Kidney glomerular epithelial cell (primary cell): ENCODE data around the gene KCNQ1OT1.
A peak's percentile ranks its signal among the peaks of the same experiment; 100 is the strongest.

Experiments used
- DNase-seq: peaks from one replicate; lab custom pipeline; 2025; lab: John Stamatoyannopoulos, UW

The KCNQ1OT1 gene

DNA sequence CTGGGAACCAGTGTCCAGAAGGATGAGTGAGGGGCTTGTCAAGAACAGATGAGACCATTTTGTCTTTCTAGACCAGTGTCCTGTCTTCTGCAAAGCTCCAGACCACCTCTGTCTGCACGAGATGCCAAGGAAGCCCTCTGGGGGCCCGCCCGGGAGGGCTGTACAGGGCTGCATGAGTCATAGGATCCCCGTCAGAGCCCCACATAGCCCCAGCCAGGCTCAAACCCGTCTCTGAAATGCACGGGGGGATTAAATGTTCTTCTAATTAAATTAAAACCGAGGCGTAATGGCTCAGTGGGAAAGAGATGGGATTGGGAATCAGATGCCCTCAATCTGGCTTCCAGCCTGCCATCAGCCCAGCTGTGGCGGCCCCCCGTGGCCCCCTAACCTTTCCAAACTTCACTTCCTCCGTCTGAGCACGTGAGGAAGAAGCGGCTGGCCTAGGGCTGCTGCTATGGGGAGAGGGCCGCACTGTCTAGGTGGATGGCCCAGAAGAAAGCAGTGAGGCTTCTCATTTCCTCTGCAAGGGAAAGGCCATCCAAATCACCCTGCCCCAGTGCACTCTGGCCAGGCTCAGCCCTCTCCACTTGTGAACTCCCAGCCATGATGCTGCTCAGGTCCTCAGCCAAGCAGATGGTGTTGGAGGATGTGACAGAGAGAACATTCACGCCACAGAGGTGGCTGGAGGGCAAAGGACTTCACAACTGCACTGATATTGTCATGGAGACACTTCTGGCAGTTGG, 32.8 kb downstream of the KCNQ1OT1 start:
- DNase-seq = no peak

DNA sequence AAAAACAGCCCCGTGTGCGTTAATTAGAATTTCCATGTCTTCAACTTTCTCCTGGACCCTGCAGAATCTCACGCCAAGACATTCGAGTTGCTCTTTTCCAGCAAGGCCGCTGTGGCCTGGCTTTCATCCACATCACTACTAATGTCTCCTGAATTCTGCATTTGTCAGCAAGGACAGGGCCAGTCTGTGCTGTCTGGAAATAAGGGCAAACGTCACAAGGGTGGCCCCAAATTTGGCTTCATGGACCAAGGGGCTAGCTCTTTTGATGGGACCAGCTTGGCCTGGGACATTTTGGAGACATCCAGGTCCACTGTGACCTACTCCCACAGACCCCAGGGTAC, 33.4 kb downstream of the KCNQ1OT1 start:
- DNase-seq = no peak

DNA sequence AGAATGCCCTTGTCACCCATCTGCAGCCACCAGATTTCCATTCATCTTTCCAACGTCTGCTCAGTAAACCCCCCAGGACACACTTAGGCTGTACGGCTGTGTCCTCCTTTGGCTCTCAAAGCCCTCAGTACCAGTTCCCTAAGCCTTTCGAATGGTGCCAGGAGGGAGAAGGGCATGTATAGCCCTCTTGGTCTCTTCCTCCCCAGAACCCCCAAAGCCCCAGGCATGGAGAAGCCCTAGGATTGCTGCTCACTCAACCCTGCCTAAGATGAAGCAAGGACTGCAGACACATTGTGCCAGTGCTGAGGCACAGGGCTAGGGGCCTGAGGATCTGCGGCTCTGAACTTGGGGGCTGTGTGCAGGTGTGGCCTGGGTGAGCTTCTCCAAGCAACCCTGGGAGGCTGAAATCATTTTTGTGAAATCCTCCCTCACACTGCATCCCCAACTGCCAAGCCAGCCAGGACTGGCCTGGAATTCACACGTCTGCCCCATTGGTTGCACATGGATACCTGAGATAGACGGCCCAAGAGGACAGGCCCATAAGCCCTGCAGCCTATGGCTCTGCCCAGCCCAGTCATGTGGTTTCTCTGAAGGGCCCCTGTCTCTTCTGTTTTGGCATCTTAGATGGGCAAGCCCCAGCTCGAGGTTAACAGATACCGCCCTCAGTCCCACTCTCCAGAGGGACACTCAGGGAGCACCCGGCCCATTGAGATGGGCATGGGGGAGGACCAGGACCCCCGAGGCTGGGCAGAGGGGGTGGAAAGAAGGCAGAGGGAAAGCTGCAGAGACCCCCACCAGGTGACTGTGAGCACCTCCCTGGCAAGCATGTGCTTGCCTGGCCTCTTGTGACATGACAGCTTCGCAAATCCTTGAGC, 34.0 kb downstream of the KCNQ1OT1 start:
- no peak for DNase-seq

DNA sequence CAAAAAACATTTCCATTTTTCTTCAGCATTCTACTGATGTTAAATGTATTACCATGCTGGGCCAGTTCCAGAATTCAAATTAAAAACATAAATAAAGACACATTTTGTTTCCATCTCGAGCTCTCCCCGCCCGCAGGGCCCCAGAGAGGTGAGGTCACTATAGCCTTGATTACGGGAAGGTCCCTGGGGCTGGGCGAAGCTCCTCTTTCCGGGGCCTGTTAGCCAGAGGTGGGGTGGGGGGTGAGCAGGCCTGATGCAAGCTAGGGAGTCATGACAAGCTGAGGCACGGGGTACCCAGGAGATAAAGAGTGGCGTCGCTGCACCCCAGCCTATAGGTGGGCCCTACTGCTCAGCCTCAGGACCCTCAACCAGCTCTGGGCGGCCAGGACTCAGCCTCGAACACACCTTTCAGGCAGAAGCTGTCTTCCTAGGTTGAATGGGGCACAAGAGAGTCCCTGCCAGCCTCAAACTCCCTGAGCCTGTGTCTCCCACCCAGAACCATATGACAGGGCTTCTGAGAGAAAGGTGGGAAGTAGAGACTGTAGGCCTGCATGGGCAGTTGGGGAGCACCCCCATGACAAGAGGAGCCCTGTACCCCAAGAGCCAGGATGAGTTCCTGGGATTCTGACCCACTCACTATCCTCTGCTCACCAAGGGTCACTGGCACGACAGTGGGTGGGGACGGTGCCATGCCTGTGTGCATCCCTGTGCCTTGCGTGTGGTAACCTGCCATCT, 34.8 kb downstream of the KCNQ1OT1 start:
- no peak for DNase-seq

DNA sequence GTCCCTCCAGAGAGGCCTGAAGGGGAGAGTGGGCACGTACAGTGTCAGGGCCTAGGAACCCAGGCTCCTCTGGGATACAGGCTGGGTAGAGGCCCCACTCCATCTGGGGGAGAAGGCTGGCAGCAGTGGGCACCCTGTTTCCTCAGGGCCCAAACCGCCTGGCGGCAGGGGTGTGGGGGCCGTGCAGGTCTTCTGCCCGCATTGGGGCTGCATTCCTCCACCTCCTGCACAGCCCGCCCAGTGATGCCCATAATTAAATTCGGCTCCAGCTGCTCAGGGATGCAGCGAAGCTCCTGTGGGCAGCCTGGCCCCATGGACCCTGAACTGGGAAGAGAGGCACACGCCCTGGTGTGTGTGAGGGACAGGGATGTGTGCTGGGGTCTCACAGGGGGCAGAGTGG, 35.4 kb downstream of the KCNQ1OT1 start:
- DNase-seq = no peak

DNA sequence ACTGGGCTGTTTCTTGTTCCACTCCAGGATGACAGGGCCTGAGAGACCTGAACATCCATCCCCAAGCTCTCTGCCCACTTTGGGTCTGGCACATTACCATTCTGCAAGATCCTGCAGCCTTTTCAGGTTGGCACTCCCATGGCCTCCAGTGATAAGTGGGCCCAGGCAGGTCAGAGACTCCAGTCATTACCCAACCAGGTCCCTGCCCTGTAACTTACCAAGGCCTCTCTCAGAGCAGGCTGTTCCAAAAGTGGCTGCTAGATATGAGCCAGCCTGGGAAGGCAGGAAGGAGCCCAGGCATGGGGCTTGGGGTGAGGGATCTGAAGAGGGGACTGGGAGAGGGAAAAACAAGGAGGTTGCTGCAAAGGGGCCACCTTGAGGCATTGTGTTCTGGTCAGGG, 35.9 kb downstream of the KCNQ1OT1 start:
- no peak for DNase-seq

DNA sequence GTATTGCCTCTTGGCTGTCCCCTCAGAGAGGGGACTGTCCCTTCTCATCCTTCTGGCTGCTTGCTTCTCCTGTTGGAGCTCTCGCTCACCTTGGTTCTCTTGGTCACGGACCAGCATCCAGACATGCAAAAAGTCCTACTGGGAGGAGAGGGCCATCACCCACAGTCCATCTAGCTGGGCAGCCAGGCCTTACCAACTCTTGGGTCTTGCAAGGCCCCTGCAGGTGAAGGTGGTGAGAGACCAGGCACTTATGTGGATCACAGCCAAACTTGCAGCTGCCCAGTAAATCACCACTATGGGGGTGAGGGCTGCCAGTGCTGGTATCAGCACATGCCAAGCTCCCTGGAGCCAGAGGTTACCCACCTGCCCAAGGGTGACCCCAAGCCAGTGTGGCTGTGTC, 36.3 kb downstream of the KCNQ1OT1 start:
- DNase-seq = no peak

DNA sequence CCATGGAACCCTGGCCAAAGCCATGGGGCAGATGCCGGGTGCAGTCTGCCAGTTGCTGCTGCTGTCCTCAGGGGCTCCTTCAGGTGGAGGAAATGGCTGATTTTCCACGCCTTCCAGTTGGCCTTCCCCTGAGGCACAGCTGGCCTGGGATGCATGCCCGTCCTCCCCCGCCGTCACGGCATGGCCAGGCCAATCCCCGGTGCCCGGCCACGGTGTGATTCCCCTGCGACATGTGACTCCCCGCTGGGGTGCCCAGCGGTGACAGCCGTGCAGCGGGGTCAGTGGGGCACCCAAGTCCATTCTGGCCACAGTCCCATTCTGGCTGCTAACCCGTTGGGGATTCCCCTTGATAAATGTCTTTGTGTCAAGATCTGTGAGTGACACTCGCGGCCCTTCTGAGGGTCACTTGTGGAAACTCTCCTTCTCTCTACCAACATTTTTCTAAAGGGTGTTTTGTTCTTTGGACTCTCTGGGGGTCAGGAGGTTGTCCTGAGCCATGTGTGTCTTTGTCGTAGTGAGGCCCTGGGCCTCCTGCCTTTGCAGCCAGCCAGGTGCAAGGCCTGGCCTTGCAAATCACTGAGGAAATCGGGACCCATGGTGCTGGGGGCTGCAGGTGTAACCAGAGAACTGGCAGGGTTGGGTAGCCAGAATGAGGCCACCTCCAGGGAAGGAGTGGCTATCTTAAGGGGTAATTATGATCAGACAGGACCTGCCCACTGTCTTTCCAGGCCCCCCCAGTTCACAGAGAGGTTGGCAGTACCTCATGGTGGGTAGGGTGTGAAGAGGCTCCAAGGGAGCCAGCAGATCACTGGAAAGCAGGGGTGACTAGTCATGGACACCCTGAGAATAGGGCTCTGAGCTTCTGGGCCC, 37.1 kb downstream of the KCNQ1OT1 start:
- DNase-seq = no peak

DNA sequence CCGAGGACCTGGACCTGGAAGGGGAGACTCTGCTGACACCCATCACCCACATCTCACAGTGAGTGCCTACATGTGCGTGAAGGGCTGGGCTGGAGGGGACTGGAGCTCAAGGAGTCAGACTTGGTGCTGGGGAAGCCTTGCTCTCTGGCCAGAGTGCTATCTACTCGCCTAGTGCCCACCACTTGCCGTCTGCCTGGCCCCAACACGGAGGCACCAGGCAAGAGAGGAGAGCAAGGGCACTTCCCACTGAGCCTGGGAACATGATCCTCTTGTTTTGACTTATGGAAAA, 37.8 kb downstream of the KCNQ1OT1 start:
- DNase-seq = no peak

DNA sequence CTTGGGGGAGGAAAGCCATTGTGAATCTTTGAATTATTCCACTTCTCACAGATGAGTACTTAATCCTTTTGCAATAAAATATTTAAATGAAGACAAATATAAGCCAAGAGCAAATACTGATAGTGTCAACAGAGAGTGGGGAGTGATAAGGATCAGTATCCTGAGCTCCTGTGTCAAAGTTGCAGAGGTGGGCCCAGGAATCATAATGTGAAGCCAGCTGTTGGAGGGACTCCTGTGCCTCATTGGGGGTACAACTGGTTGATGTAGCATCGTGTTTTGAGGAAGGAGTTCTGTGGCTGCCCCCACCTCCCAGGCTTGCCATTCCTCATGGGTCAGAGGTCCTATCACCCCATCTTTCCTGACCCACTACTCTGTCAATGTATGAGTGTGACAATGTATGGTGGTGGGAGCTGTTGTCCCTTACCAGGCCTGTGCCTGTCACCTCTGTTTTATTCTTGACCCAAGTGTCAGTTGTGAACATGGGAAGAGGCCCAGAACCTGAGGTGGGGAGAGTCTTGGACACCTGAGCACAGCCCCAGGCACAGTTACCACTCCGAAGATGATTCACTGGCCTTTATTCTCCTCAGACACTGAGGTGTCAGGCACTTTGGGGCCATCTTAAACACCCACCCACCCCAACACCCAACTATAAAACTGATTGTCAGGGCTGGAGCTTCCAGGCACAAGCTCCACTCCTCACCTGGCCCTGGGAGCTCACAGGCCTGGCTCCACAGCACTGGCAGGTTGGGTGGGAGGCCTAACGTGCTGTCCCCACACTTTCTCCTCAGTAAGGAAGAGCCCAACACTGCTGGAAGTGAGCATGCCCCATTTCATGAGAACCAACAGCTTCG, 38.4 kb downstream of the KCNQ1OT1 start:
- no peak for DNase-seq

DNA sequence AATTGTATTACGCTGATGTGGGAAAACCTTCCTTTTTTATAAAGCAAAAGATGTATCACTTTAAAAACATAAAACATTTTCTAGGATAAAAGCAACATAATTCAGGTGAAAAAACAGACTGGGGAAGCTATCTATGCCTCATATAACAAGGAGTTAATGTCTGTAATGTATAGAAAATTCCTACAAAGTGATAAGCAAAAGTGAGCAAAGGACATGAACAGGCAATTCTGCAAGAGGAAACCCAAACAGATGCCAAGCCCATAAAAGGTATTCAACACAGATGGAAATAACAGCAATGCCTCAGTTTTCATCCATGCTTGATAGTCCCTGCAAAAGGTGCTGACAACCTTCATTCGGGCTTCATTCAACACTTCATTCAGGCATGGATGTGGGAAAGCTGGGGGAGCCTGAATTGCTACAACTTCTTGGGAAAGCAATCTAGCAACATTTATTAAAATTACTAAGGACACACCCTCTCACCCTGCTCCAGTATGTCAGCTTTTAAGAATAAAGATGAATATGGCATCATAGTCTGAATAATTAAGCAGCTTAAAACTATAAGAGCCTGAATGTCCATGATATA, 39.3 kb downstream of the KCNQ1OT1 start:
- no peak for DNase-seq

DNA sequence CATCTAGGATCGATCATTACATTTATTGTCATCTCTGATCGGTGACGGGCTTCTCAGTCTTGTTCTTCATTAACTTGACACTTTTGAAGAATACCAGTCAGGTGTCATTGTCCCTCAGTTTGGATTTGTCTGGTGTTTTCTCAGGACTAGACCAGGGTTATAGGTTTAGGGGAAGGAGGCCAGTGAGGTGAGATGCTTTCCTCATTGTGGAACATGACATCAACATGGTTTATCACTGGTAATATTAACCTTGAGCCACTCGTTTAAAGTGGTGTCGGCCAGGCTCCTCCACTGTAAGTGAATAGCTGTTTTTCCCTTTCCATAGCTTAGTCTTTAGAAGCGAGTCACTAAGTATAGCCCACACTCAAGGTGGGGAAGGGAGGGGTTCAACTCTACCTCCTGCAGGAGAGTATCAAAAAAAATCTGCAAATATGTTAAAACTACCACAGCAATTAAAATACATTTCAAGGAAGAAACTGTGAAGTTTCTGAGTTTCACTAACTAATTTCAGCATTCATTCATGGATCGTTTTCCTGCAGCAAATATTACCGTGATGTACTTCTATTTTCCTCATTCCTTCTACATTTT, 42.0 kb downstream of the KCNQ1OT1 start:
- no peak for DNase-seq

DNA sequence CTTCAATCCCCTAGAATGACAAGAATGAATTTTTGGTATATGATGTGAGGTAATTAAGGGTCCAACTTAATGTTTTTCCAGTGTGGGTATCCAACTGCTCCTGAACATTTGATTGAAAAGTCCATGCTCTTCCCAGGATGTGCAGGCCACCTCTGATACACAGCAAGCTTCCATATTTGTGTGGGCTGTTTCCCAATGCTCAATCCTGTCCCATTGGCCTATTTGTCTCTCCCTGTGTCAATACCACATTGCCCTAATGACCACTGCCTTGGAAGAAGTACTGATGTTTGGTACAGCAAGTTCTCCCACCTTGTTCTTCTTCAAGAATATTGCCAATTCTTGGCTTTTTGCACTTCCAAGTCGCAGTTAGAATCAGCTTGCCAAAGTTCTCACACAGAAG, 42.9 kb downstream of the KCNQ1OT1 start:
- DNase-seq = no peak

DNA sequence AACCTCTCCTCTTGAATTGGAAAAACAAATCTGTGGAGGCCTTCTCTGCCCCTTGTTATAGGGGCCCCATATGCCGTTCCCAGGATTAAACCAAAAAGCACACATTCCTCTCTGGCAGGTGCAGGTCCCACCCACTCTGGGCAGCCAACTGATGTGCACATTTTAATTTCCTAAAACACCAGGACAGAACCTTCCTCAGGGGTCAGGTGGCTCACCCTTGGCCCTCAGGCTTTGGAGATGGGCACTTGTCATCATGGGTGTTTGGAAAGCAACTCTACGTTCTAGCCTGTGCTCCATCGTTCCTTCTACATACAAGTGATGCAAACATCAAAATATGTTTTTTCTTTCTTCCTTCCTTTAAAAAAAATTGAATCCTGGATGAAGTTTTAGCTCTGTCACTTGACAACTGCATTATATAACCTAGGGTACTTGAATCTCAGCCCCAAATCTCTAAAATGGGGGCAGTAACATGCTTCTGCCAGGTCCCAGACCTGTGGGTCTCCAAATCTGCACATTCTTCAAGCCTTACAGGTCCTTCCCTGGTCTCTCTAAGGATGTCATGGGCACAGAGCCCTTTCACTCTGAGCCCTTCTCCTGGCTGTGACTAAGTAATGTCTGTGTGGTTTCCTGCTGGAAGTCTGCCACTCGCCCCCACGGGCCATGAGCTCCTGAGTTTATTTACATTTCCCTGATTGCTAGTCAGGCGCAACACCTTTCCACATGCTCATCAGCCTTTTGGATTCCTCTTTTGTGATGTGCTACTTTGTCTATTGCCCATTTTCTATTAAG, 43.8 kb downstream of the KCNQ1OT1 start:
- DNase-seq = peak; percentile 71

DNA sequence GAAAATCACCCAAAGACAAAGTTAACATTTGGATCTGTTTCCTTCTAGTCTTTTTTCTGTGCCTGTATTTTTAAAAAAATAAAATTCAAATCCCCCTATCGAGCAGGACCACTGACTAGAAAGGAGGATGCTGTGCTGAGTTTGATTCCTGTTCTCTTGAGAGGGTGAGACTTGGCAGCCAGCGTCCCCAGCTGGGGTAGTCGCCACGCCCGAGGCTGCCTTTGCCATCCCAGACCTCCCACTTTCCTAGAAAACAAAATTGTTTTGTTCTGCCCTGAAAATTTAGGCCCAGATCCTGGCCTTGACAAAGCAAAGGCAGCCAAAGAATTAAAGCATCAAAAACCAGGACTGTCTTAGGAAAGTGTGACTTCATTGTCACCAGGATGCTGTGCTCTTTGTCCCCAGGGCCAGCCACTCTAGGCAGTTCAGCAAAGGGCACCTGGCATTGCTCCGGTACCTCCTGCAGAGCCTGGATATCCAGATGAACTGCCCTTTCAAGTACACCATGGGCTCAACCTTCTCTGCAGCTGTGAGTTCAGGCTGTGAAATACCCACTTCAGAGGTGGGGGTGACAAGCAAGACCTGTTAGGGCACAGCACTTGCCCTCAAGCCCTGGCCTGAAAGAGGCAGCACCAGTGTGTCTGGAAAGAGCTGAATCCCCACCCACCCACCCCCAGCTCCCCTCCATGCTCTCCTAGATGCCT, 44.6 kb downstream of the KCNQ1OT1 start:
- DNase-seq = no peak

DNA sequence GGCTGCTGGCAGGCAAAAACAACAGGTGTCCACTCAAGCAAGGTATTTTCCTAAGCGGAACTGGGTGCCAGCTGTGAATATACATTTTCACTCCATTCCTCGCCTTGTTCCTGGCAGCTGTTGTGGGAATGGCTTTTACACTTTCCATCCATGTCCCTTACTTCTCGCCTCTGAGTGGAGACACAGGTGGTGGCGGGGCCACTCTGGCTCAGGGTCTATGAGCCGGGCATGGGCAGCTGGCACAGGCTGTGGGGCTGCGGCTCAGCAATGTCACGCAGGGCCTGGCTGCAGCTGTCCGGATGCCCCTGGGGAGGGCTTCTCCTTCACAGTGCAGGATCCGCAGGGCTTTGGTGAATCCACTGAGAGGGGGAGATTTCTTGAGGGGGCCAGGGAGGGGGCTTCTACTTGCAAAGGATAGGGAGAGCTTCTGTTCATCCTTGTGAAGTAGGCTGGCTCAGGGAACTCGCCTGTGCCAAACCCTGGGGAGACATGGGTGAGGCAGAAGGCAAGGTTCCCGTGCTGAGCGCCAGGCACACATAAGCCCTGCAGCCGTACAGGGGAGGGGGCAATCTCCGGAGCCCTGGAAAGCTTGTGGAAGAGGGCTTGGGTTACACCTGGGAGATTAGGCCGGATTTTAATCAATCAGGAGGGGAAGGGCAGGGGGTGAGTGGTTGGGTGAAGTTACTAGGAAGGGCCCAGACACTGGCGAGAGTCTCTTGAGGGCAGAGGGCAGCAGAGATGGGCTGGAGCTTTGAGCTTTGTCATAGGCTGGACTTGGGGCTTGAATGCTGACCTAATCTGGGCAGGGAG, 45.7 kb downstream of the KCNQ1OT1 start:
- DNase-seq = no peak

DNA sequence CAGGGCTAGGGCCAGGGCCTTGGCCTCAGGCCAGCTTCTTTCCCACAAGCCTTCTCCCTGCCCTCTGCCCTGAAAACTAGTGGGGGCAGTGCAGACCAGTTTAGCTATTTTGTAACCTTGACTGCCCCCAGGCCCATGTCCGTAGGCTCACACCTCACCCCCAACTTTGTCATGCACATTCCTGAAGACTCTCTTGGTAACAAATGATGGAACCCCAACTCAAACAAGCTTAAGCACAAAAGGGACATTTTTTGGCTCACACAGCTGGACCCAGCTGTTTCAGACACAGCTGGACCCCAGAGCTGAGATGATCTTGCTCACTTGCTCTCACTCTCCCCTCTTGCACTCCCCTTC, 46.6 kb downstream of the KCNQ1OT1 start:
- no peak for DNase-seq
